Stimulated activated effector memory CD8-positive, alpha-beta T cell treated with anti-CD3 and anti-CD28 coated beads, Interleukin-12 subunit alpha, Interleukin-12 subunit beta, amount 100 ng/mL, for 72 hours (primary cell): ENCODE measurements around the gene CEP83.
"Not testable (repeated sequence)": the region's sequence is repeated elsewhere in the genome, so short reads cannot be mapped to it uniquely, and the experiment has no call there.

ENCODE experiments used
- ATAC-seq: fragments of 150-1000 bp; cut with Tn5 transposase; 2 replicates; pipeline ENCODE4 v1.10.0; 2021
- DNase-seq, 2 donors: peaks; one replicate each; pipeline ENCODE4 v3.0.0; 2021 to 2022; ENCODE audit warnings: low spot score in 2 of 2
- H3K27ac Mint-ChIP-seq: one replicate; pipeline ENCODE4 v1.8.0; 2022; ENCODE audit warnings: mild to moderate bottlenecking, mixed read lengths
- H3K36me3 Mint-ChIP-seq: one replicate; pipeline ENCODE4 v1.8.0; 2022; ENCODE audit warnings: mild to moderate bottlenecking, mixed read lengths
- H3K4me1 Mint-ChIP-seq: one replicate; pipeline ENCODE4 v1.8.0; 2022; ENCODE audit warnings: mixed read lengths
- H3K4me3 Mint-ChIP-seq: one replicate; pipeline ENCODE4 v1.8.0; 2022; ENCODE audit warnings: mild to moderate bottlenecking, mixed read lengths
- H3K9me3 Mint-ChIP-seq: one replicate; pipeline ENCODE4 v1.8.0; 2022; ENCODE audit warnings: mixed read lengths

CEP83 gene

GRCh38 chr12:94458877-94459727 is 565 bp downstream of the CEP83 start:
- DNase-seq (no peak), ATAC-seq (peak; percentile 63)
- Mint-ChIP-seq H3K4me3 (peak overlapping the region; percentile 93), H3K27ac (peak overlapping the region; percentile 94), H3K36me3 (peaks cover 21% of the 10 kb centered on the region), H3K9me3 (no peaks in the 10 kb centered on the region), H3K4me1 (peaks cover 23% of the 10 kb centered on the region)

GRCh38 chr12:94457311-94457710 is 2.4 kb downstream of the CEP83 start:
- peaks cover 26% of the 10 kb centered on the region for H3K36me3 Mint-ChIP-seq
- no peaks in the 10 kb centered on the region for H3K9me3 Mint-ChIP-seq
- peak overlapping the region; percentile 93 for H3K4me3 Mint-ChIP-seq
- H3K4me1 Mint-ChIP-seq: peaks cover 23% of the 10 kb centered on the region
- ATAC-seq (no peak), DNase-seq (no peak)
- peak overlapping the region; percentile 94 for H3K27ac Mint-ChIP-seq

GRCh38 chr12:94454318-94454717 is 5.3 kb downstream of the CEP83 start:
- H3K4me3 Mint-ChIP-seq, H3K27ac Mint-ChIP-seq, H3K9me3 Mint-ChIP-seq, DNase-seq, ATAC-seq: not testable (repeated sequence)
- peaks cover 22% of the 10 kb centered on the region for H3K36me3 Mint-ChIP-seq
- peaks cover 23% of the 10 kb centered on the region for H3K4me1 Mint-ChIP-seq

GRCh38 chr12:94445662-94446061 is 14.0 kb downstream of the CEP83 start:
- Mint-ChIP-seq H3K36me3 (peaks cover 9% of the 10 kb centered on the region), H3K4me3 (no peak overlapping the region)

GRCh38 chr12:94437303-94437702 is 22.4 kb downstream of the CEP83 start:
- Mint-ChIP-seq H3K27ac (no peak overlapping the region), H3K36me3 (peaks cover 5% of the 10 kb centered on the region)

More at GRCh38 chr12:94445662-94446061, 14.0 kb downstream of the CEP83 start:
- Mint-ChIP-seq H3K27ac (no peak overlapping the region), H3K4me1 (no peaks in the 10 kb centered on the region), H3K9me3 (peaks cover 5% of the 10 kb centered on the region)
- ATAC-seq (no peak), DNase-seq (no peak)

GRCh38 chr12:94435511-94435927 is 24.1 kb downstream of the CEP83 start:
- Mint-ChIP-seq H3K4me3 (no peak overlapping the region), H3K27ac (peak overlapping the region; percentile 70)
- ATAC-seq: no peak

More at GRCh38 chr12:94437303-94437702, 22.4 kb downstream of the CEP83 start:
- H3K4me3 Mint-ChIP-seq: no peak overlapping the region
- DNase-seq: no peak
- ATAC-seq: no peak
- H3K9me3 Mint-ChIP-seq: no peaks in the 10 kb centered on the region
- peaks cover 28% of the 10 kb centered on the region for H3K4me1 Mint-ChIP-seq

GRCh38 chr12:94434171-94434570 is 25.5 kb downstream of the CEP83 start:
- Mint-ChIP-seq H3K36me3 (peaks cover 5% of the 10 kb centered on the region), H3K4me3 (no peak overlapping the region), H3K4me1 (peaks cover 22% of the 10 kb centered on the region), H3K27ac (no peak overlapping the region), H3K9me3 (peaks cover 11% of the 10 kb centered on the region)
- DNase-seq: no peak
- no peak for ATAC-seq

More at GRCh38 chr12:94435511-94435927, 24.1 kb downstream of the CEP83 start:
- H3K4me1 Mint-ChIP-seq: peaks cover 28% of the 10 kb centered on the region
- H3K36me3 Mint-ChIP-seq: peaks cover 5% of the 10 kb centered on the region
- DNase-seq: no peak
- H3K9me3 Mint-ChIP-seq: peaks cover 8% of the 10 kb centered on the region

GRCh38 chr12:94433744-94434143 is 25.9 kb downstream of the CEP83 start:
- H3K27ac Mint-ChIP-seq: no peak overlapping the region
- H3K4me3 Mint-ChIP-seq: no peak overlapping the region
- H3K9me3 Mint-ChIP-seq: peaks cover 11% of the 10 kb centered on the region
- peaks cover 22% of the 10 kb centered on the region for H3K4me1 Mint-ChIP-seq
- ATAC-seq: no peak
- peaks cover 5% of the 10 kb centered on the region for H3K36me3 Mint-ChIP-seq
- DNase-seq: no peak

- peaks cover 11% of the 10 kb centered on the region for H3K9me3 Mint-ChIP-seq
- peaks cover 5% of the 10 kb centered on the region for H3K36me3 Mint-ChIP-seq
- H3K4me1 Mint-ChIP-seq: peaks cover 28% of the 10 kb centered on the region
- H3K27ac Mint-ChIP-seq: no peak overlapping the region
- ATAC-seq (no peak), DNase-seq (no peak)
- H3K4me3 Mint-ChIP-seq: no peak overlapping the region
These were observed 29.4 kb downstream of the CEP83 start for GRCh38 chr12:94430304-94430703.

- ATAC-seq (peak; percentile 46), DNase-seq (no peak)
- Mint-ChIP-seq H3K36me3 (peaks cover 5% of the 10 kb centered on the region), H3K4me3 (no peak overlapping the region), H3K27ac (no peak overlapping the region), H3K9me3 (peaks cover 11% of the 10 kb centered on the region), H3K4me1 (peaks cover 24% of the 10 kb centered on the region)
These were observed 30.0 kb downstream of the CEP83 start for GRCh38 chr12:94429633-94430032.

GRCh38 chr12:94429191-94429590 is 30.5 kb downstream of the CEP83 start:
- Mint-ChIP-seq H3K27ac (no peak overlapping the region), H3K36me3 (peaks cover 5% of the 10 kb centered on the region), H3K9me3 (peaks cover 11% of the 10 kb centered on the region), H3K4me1 (peaks cover 24% of the 10 kb centered on the region), H3K4me3 (no peak overlapping the region)
- DNase-seq: no peak
- ATAC-seq: no peak

GRCh38 chr12:94427501-94428381 is 31.9 kb downstream of the CEP83 start:
- H3K9me3 Mint-ChIP-seq: peaks cover 15% of the 10 kb centered on the region

GRCh38 chr12:94426049-94426448 is 33.6 kb downstream of the CEP83 start:
- H3K36me3 Mint-ChIP-seq: no peaks in the 10 kb centered on the region
- H3K9me3 Mint-ChIP-seq: peaks cover 19% of the 10 kb centered on the region
- no peak for DNase-seq
- H3K4me3 Mint-ChIP-seq: no peak overlapping the region
- no peak overlapping the region for H3K27ac Mint-ChIP-seq
- H3K4me1 Mint-ChIP-seq: peaks cover 24% of the 10 kb centered on the region
- no peak for ATAC-seq

More at GRCh38 chr12:94427501-94428381, 31.9 kb downstream of the CEP83 start:
- H3K27ac Mint-ChIP-seq: peak overlapping the region; percentile 81
- H3K36me3 Mint-ChIP-seq: peaks cover under 1% of the 10 kb centered on the region
- no peak for DNase-seq
- H3K4me3 Mint-ChIP-seq: peak overlapping the region; percentile 25
- peaks cover 24% of the 10 kb centered on the region for H3K4me1 Mint-ChIP-seq
- peak; percentile 94 for ATAC-seq

- not testable (repeated sequence) for DNase-seq, H3K4me3 Mint-ChIP-seq, ATAC-seq, H3K36me3 Mint-ChIP-seq, H3K27ac Mint-ChIP-seq
- Mint-ChIP-seq H3K9me3 (peaks cover 11% of the 10 kb centered on the region), H3K4me1 (peaks cover 24% of the 10 kb centered on the region)
These were observed 34.8 kb downstream of the CEP83 start for GRCh38 chr12:94424830-94425229.
